NAMALWA (cell line): Measurements from ENCODE around the gene LRMDA.
"Not testable (repeated sequence)": the region's sequence is repeated elsewhere in the genome, so short reads cannot be mapped to it uniquely, and the experiment has no call there.

Experiments used
- DNase-seq: peaks from one replicate; pipeline ENCODE4 v3.0.0-alpha.2; 2015; ENCODE audit warnings: low spot score

LRMDA gene

DNA sequence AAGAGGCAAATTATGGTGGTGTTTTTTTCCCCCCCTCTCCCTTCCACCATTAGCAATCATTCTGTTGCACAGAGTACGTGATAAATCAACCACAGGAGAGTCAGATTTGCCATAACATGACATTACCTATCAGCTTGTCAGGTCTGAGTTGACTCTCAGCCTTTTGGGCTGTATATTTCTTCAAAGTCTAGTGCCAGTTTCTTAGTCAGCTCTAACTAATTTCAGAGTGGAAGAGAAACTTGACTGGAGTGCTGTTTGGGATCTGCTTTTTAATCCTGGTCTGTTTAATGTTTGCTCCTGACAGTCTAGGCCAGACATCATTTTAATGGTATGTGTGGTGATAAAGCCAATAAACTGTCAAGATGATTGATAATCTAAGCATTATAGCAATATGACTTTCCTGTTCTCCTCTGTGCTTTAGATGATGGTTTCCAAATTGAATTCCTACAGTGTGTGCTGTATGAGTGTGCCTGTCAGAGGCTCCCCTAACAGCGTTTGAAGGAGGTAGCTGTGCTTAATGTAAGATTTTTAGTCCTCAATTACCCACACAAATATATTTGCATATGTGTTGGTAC, 76.9 kb downstream of the LRMDA start:
- no peak for DNase-seq

DNA sequence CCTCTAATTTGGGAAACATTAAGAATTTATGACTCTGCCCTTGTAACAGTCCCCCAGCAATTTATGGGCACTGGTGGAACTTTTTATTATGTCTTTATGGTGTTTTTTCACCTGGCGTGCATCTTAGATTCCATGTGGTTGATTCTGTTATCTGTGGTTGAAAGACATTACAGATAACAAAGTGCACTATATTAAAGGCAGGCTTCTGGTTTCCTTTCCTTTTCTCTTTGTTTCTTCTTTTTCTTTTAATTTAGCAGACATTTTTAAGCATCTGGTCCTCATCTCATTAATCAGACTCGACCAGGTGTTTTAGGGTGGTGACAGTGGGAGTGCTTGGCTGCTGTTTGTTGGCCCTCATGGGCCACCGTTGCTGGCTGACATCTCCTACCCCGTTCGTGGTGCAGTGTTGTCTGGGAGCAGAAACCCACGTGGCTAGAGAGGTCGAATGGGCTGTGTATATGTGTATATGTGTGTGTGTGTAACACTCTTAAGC, 77.4 kb downstream of the LRMDA start:
- no peak for DNase-seq

DNA sequence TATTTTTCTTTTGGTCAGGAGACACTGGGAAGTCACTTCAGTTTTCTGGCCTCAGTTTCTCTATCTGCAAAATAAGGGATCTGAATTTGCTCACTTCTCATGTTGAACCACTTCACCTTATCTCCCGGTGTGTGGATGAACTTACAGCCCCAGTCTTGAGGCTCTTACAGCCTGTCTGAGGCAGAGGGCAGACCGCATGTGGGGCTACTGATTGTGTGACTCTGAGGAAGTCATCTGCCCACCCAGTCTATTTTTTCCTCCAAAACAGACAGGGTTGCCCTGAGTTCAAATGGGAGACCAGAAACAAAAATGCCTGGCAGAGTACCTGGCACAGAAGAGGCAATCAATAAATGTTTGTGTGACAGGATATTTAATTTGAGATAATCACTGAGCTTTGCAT, 78.3 kb downstream of the LRMDA start:
- DNase-seq = no peak

DNA sequence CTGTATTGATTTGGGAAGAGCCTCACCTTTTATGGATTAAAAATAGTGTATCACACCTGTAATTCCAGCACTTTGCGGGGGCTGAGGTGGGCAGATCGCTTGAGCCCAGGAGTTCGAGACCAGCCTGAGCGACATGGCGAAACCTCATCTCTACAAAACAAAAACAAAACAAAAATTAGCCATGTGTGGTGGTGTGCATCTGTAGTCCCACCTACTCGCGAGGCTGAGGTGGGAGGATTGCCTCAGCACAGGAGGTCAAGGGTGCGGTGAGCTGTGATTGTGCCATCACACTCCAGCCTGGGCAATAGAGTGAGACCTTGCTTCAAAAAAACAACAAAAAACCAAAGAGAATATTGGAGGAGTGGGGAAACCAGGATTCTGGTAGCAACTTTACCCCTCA, 79.6 kb downstream of the LRMDA start:
- no peak for DNase-seq

DNA sequence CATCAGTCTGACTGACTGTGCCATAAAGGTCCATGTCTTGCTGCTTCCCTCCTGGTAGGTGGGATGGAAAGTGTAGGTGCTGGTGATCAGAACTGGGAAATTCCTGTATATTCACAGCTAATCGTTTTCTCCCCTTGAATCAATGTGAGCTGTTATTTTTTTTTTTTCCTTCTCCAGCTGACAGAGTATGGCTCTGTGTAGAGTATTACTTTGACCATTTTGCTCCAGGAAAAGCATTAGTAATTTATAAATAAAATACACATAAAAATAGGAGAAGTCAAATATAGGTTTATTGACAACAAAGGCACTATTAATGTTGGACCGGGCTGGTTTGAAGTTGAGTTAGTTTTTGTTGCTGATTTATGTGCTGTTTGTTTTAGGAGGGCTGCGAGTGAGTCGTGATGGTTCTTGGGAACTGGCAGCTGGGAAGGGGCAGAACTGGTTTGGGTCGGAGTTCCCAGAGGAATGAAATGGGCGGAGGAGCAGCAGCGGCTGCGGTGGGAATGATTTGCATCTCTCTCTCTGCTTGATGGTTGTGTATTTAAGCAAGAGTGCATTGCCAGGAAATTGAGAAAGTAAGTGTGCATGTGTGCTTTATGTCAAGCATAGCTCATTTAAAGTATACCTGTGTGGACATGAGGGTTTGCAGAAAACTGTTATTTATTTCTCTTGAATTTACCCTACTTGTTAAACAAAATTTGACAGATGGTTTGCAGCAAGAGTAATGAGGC, 80.9 kb downstream of the LRMDA start:
- DNase-seq = no peak

DNA sequence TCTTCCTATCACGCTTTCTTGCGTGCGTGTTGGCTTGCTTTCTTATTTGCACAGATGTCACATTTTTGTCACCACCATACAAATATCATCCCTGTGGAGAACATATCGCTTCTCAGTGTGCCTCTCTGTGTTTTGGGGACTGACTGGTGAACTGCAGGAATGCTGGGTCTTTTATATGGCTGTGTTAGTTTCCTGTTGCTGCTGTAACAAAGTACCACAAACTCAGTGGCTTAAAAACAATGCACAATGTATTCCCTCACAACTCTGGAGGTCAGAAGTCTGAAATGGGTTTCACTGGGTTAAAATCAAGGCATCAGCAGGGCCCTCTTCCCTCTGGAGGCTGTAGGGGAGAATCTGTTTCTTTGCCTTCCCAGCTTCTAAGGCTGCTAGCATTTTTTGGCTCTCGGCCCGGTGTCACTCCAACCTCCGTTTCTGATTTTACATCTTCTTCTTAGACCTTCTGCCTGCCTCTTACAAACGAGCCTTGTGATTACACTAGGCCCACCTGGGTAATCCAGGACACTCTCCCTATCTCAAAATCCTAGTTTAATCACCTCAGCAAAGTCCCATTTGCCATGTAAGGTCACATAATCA, 82.0 kb downstream of the LRMDA start:
- DNase-seq = no peak

DNA sequence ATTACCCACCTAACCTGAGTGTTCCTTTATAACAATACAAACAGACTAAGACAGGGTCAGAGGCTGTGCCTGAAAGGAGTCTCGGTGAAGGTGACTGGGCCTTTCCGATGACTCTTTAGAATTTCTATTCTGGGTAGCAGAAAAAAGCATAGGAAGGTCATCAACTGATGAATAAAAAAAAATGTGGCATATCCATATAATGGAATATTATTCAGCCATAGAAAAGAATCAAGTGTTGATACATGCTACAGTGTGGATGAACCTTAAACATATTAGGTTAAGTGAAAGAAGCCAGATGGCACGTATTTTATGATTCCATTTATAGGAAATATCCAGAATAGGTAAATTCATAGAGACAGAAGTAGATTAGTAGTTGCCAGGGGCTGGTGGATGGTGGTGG, 83.4 kb downstream of the LRMDA start:
- DNase-seq = no peak

DNA sequence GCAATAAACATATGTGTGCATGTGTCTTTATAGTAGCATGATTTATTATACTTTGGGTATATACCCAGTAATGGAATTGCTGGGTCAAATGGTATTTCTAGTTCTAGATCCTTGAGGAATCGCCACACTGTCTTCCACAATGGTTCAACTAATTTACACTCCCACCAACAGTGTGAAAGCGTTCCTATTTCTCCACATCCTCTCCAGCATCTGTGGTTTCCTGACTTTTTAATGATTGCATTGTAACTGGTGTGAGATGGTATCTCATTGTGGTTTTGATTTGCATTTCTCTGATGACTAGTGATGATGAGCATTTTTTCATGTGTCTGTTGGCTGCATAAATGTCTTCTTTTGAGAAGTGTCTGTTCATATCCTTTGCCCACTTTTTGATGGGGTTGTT, 84.7 kb downstream of the LRMDA start:
- not testable (repeated sequence) for DNase-seq

DNA sequence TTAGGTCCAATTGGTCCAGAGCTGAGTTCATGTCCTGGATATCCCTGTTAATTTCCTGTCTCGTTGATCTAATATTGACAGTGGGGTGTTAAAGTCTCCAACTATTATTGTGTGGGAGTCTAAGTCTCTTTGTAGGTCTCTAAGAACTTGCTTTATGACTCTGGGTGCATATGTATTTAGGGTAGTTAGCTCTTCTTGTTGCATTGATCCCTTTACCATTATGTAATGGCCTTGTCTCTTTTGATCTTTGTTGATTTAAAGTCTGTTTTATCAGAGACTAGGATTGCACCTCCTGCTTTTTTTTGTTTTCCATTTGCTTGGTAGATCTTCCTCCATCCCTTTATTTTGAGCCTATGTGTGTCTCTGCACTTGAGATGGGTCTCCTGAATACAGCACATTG, 87.8 kb downstream of the LRMDA start:
- DNase-seq = not testable (repeated sequence)

DNA sequence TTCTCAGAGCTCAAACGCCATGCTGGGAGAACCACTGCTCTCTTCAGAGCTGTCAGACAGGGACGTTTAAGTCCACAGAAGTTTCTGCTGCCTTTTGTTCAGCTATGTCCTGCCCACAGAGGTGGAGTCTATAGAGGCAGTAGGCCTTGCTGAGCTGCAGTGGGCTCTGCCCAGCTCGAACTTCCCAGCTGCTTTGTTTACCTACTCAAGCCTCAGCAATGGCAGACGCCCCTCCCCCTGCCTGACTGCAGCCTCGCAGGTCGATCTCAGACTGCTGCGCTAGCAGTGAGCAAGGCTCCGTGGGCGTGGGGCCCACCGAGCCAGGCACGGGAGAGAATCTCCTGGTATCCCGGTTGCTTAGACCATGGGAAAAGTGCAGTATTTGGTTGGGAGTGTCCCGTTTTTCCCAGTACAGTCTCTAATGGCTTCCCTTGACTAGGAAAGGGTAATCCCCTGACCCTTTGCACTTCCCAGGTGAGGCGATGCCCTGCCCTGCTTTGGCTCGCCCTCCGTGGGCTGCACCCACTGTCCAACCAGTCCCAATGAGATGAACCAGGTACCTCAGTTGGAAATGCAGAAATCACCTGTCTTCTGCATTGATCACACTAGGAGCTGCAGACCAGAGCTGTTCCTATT, 89.9 kb downstream of the LRMDA start:
- not testable (repeated sequence) for DNase-seq

DNA sequence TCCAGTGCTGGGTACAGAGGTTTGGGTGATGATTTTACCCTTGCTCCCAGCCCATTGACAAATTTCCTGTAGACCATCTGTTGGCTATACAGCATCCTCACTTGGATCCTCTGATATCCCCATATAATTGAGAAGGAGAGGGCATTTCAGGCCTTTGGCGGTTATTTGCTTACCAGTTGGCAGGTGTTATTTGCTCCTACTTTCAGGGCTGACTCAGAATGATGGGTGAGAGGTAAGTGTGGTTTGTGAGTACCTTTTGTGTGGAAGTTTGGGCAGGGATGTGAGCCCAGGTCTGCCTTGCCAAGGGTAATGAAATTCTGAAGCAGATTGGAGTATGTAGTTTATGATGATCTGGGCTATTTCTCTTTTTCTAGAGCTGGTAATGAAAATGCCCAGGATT, 93.6 kb downstream of the LRMDA start:
- no peak for DNase-seq

DNA sequence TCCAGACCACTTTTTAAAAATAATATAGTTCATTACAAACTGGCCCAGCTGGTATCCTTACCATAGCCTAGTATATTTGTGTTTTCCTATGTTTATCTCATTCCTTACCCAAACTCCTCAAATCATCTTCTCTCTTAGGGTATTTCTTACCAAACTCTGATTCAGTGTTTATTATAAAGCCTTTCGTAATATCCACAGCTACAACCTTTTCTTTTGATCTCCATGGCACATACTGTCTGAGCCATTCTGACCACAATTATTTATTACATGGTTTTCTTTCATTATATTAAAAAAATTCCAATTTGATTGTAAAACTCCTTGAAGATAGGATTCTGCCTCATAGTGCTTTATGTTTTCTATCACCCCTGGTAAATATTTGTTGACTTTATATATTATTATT, 94.2 kb downstream of the LRMDA start:
- no peak for DNase-seq

DNA sequence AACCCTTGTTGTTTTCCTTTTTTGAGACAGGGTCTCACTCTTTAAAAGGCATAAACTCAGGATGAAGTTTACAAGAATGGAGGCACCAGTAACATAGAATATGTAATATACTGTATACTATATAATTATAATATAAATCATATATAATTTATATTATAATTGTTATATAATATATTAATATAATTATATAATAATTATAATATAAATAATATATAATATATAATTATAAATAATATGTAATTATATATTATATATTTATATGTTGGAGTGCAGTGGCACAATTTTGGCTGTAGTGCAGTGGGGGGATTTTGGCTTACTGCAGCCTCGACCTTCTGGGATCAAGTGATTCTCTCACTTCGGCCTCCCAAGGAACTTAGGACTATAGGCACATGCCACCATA, 96.1 kb downstream of the LRMDA start:
- DNase-seq = no peak

DNA sequence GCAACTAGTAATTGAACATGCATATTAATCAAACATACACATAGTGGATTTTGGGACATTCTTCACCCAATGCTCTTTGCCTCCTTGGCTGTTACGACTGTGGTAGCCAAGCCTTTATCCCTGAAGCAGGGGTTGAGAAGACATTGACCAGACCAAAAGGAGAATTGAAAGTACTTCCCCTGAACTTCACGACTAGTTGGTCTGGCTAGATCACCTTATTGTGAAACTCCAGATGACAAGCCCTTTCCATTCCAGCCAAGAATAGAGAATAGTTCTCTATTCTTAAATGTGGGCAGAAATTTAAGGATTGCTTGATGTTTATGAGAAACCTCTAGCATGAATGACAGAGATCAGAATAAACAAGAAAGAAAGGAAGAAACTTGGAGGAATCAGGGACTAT, 97.0 kb downstream of the LRMDA start:
- no peak for DNase-seq

DNA sequence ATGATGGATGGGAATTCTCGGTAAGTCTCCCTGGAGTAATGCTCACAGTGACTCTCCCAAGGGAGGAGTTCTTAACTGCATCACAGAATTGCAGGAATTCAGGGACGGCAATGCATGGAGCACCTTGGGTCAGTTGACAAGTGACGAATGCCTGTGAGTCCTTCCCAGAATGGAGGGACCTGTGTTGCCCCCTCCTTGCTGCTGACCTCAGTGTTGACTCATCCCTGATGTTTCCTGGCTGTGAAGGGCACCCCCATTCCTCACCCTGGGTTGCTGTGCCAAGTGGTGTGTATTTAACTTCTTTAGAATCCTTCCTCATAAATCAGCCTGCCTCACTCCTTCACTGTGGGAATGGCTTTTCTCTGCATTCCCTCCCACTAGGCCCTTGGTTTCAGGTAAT, 98.9 kb downstream of the LRMDA start:
- DNase-seq = no peak

DNA sequence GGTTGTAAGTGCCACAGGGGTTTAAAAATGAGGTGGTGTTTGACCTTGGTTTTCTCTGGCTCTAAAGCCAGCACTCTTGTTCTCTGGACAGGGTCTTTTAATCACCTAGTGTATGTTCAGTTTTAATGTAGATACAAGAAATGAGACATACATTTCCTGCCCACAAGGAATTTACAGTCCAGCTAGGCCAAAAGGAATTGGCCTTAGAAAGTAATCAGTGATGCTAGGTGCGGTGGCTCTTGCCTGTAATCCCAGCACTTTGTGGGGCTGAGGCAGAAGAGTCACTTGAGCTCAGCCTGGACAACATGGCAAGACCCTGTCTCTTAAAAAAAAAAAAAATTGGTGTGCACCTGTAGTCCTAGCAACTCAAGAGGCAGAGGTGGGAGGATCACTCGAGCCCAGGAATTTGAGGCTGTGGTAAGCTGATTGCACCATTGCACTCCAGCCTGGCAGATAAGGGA, 100.2 kb downstream of the LRMDA start:
- DNase-seq = no peak

DNA sequence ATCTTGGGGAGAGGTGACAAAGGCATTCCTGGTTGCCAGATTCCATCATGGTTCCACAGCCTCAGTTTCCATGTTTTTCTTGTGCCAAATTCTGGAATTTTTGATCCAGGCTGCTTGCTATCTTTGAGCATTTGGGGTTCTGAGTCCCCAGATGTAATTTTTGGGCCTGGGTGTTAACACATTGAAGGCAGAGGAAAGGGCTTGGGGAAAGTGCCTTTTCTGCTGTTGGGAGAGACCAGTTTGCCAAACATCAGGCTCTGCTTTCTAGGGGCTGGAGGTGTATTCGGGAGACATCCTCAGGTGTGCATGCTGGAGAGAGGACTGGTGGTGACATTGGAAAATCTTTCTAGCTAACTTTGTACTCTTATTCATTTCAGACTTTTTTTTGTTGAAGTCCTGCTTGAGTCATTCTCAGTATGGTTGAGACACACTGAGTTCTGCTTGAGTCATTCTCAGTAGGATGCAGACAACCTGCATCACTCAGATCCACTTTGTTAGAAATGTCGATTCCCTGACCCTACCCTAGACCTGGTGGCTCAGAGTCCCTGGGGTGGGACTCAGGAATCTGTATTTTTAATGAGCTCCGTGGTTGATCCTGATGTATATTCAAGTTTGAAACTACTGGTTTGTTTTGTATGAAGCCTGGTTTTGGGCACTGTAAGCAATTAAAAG, 101.0 kb downstream of the LRMDA start:
- no peak for DNase-seq

DNA sequence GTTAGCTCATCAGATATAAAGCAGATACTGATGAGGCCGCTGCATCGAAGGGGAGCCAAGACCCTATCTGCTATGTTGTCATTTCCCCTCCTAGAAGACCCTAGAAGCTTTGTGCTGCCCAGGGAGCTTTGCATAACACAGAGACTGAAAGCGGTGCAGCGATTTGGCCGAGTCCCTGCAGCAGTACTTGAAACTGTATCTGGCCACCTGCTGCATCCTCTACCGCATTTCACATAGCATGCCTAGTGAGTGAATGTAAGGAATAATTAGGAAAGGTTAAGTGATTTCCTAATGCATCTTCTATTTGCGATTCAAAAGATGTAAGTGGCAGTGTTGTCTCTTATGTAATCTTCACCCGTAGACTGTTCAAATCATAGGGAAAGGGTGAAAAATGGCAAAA, 106.7 kb downstream of the LRMDA start:
- DNase-seq = no peak

DNA sequence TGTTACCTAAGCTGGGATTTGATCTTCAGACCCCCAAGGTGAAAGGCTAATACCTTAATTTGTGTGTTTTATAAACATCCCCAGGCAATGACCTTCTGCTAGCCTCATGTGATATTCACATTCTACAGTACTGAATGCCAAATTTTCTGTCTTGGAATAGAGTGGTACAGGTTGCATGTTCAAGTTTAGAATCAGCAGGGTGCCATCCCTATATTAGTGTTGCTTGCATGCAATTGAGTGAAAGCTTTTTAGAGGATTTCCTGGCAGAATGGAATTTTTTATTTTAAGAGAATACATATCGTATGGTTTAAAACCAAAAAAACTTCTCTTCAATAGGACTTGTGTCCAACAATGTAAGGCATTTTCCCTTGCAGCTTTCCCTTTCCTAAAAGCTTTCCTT, 107.3 kb downstream of the LRMDA start:
- DNase-seq = no peak

DNA sequence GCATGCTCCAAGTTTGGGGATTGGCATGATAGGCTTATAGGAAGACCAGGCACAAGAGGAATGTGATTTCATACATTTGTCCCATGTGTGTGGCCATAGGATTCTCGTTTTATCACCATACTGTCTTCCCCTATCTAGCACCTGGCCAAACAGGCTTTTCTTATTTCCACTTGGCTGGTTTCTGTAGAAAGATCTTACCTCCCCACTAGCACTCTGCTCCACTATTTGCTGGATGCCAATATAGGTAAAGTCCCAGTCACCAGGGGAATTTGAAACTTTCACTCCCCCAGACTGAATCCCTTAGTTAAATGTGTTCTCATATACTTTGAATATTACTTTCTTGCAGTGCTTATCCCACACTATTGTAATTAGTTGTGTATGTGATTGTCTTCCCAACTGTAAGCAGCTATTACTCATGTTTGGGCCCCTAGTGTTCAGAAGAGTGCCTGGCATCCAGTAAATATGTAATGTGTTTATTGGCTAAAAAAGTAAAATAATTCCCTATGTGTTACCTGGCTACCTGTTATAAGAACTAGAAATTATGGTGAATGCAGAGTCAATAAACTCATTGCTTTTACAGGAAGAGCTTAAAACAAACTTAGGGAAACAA, 109.0 kb downstream of the LRMDA start:
- no peak for DNase-seq

DNA sequence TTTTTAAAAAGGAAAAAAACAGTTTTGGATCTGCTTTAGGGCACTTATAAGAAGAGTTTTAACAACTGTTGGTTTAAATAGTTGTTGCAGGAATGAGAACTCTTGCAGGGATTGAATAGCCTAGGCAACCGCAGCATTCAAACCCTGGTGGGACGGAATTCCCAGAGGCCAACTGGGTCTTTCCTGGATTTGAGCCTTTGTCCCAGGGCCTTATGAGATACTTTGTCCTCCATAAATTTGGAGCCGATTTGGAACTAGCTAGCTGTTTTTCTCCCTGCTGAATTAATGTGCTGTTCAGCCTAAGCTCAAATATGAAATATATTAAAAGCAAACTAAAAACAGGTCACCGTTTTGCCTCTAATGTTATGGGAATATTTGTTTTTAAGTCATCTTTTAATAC, 109.6 kb downstream of the LRMDA start:
- no peak for DNase-seq

DNA sequence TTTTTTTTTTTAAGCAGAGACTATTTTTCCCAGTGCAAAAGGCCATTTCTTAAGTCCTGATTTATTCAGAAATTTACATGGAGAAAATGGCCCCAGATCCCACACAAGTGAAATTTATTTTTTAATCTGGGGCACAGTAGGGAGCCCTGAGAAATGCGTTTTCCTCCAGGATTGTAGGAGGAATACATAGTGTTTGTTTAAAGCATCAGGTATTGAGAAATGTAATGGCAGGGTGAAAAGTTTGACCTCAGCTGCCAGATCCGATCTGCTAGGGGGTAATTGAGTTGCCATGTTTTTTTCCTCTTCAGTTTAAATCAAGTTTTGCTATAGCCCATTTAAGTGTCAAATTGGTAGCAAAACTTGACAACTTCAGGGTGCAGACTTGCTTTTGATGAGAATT, 110.0 kb downstream of the LRMDA start:
- no peak for DNase-seq
